Endothelial cell of umbilical vein (primary cell): ENCODE measurements around the gene SLC2A6. TPM values are rescaled to one million over a fixed set of nuclear protein-coding genes. Genes with fewer than 3 reads are reported as not detected.

ENCODE experiments used
- BruUV-seq: library from RNA; stranded (reverse); fragments of 400-500 nt; replicated peaks from 2 replicates; lab custom pipeline; 2021; lab: Mats Ljungman, UMichigan
- CTCF ChIA-PET: fragments of 300-600, 350-600 bp; sonication (Branson Sonifier 250); formaldehyde crosslinking; loops from one replicate; lab custom pipeline; 2021; ENCODE audit warnings: antibody characterized with exemption, inconsistent platforms; lab: Charles Lee
- POLR2A ChIA-PET: fragments of 300-600, 350-600 bp; sonication (Branson Sonifier 250); formaldehyde crosslinking; loops from one replicate; lab custom pipeline; 2021; ENCODE audit warnings: antibody characterized with exemption, inconsistent platforms; lab: Charles Lee
- DNase-seq: peaks from one replicate; pipeline ENCODE4 v3.0.0-alpha.2; 2011; ENCODE audit warnings: low read depth, low spot score
- FAIRE-seq: peaks from 2 replicates; lab custom pipeline; 2011; peaks lifted over from hg19 to GRCh38; lab: Jason Lieb, UNC
- H2AFZ ChIP-seq: 2 replicates; pipeline ENCODE4 v1.6.0; 2012; ENCODE audit warnings: low read depth, low read length, control low read depth, inconsistent platforms
- H3K27ac ChIP-seq: 2 replicates; pipeline ENCODE4 v1.5.1; 2011; ENCODE audit warnings: low read depth, mild to moderate bottlenecking, control low read depth, low read length, moderate library complexity; ENCODE audit not compliant: insufficient read depth
- H3K27me3 ChIP-seq, 2 experiments: 2 replicates each; pipeline versions ENCODE4 v1.6.0 to v1.6.1; 2011; ENCODE audit warnings: low read length in 2 of 2, mixed read lengths in 1 of 2; ENCODE audit not compliant: control insufficient read depth in 2 of 2, insufficient read depth in 2 of 2
- H3K36me3 ChIP-seq, 2 experiments: 2 replicates in 1 of 2; 3 replicates in 1 of 2; pipeline ENCODE4 v1.5.1; 2011; ENCODE audit warnings: low read length in 2 of 2, mild to moderate bottlenecking in 1 of 2, moderate library complexity in 1 of 2; ENCODE audit not compliant: control insufficient read depth in 2 of 2, insufficient read depth in 2 of 2; ENCODE audit errors: extremely low read depth in 1 of 2
- H3K4me1 ChIP-seq: 3 replicates; pipeline ENCODE4 v1.5.1; 2011; ENCODE audit warnings: mild to moderate bottlenecking, low read length; ENCODE audit not compliant: control insufficient read depth, insufficient read depth; ENCODE audit errors: extremely low read depth
- H3K4me2 ChIP-seq: 2 replicates; pipeline ENCODE4 v1.6.1; 2011; ENCODE audit warnings: low read length, control low read depth, mixed read lengths; ENCODE audit not compliant: insufficient read depth
- H3K4me3 ChIP-seq, 3 experiments: fragments of 200-600 bp in 1 of 3; sonication (generic), shearing (Covaris generic) in 1 of 3; replicated peaks in 1 of 3; 2 replicates each; pipeline ENCODE4 v1.5.1; 2011 to 2016; ENCODE audit warnings: control low read depth in 3 of 3, low read length in 3 of 3, mild to moderate bottlenecking in 2 of 3, inconsistent platforms in 1 of 3, low read depth in 1 of 3, moderate library complexity in 1 of 3; ENCODE audit not compliant: insufficient read depth in 1 of 3
- H3K79me2 ChIP-seq: 2 replicates; pipeline ENCODE4 v1.6.0; 2012; ENCODE audit warnings: low read length, inconsistent platforms; ENCODE audit not compliant: control insufficient read depth, insufficient read depth
- H3K9ac ChIP-seq: replicated peaks from 2 replicates; pipeline ENCODE3; 2011; ENCODE audit warnings: low read length, control low read depth; ENCODE audit not compliant: insufficient read depth; ENCODE audit errors: extremely low read depth
- H3K9me1 ChIP-seq: replicated peaks from 3 replicates; pipeline ENCODE4 v1.6.0; 2011; ENCODE audit warnings: mild to moderate bottlenecking, low read length; ENCODE audit not compliant: control insufficient read depth, insufficient read depth; ENCODE audit errors: extremely low read depth
- H3K9me3 ChIP-seq: replicated peaks from 2 replicates; pipeline ENCODE4 v1.5.1; 2012; ENCODE audit warnings: low read length, inconsistent platforms; ENCODE audit not compliant: control insufficient read depth, insufficient read depth
- H4K20me1 ChIP-seq: replicated peaks from 2 replicates; pipeline ENCODE3; 2011; ENCODE audit warnings: mild to moderate bottlenecking, low read length; ENCODE audit not compliant: control insufficient read depth, insufficient read depth; ENCODE audit errors: extremely low read depth
- EZH2 ChIP-seq: IDR thresholded peaks from 2 replicates; pipeline ENCODE4 v1.6.1; 2012; ENCODE audit warnings: borderline replicate concordance, low read depth, mild to moderate bottlenecking, moderate library complexity, low read length, inconsistent platforms; ENCODE audit not compliant: severe bottlenecking
- FOS ChIP-seq: IDR thresholded peaks from 2 replicates; pipeline ENCODE4 v1.6.1; 2011; ENCODE audit warnings: mild to moderate bottlenecking, low read length, moderate library complexity, borderline replicate concordance; ENCODE audit not compliant: insufficient read depth
- GATA2 ChIP-seq: IDR thresholded peaks from 2 replicates; pipeline ENCODE4 v1.7.0; 2011; ENCODE audit warnings: low read depth, mild to moderate bottlenecking, moderate library complexity, mixed read lengths, low read length; ENCODE audit not compliant: insufficient read length, insufficient read depth
- JUN ChIP-seq: IDR thresholded peaks from 2 replicates; pipeline ENCODE4 v1.6.1; 2011; ENCODE audit warnings: borderline replicate concordance, low read depth; ENCODE audit not compliant: insufficient read length, insufficient read depth
- MYC ChIP-seq: IDR thresholded peaks from one replicate; pipeline ENCODE4 v1.6.1; 2011; ENCODE audit warnings: mild to moderate bottlenecking, low read depth, low read length
- POLR2A ChIP-seq: IDR thresholded peaks from 2 replicates; pipeline ENCODE4 v1.6.1; 2012; ENCODE audit warnings: low read depth, mild to moderate bottlenecking, control low read depth, low read length
- POLR2AphosphoS5 ChIP-seq: IDR thresholded peaks from 2 replicates; pipeline ENCODE4 v1.6.1; 2012; ENCODE audit warnings: low read depth, mild to moderate bottlenecking, control low read depth, low read length, moderate library complexity; ENCODE audit not compliant: insufficient read depth
- dilution Hi-C: fragments of 300-500 bp; cut with MboI; formaldehyde crosslinking; loops from one replicate; pipeline ENCODE4 v1.15.0; 2019; ENCODE audit warnings: low sequenced_read_pairs; ENCODE audit not compliant: extremely low pct_ligation_motif_present
- intact Hi-C: fragments of 100-400 bp; cut with micrococcal nuclease; formaldehyde crosslinking; loops from one replicate; pipeline ENCODE4 v1.10.0; 2022
- polyA plus RNA-seq, 4 experiments: library from polyadenylated mRNA; depleted of rRNA in 3 of 4; stranded (reverse) in 3 of 4; unstranded in 1 of 4; fragments of >200 nt; gene quantifications; 2 replicates each; pipeline versions ENCODE4 v1.2.1 to v1.2.3, GENCODE V29; 2011 to 2012; ENCODE audit warnings: missing spikeins in 1 of 4
- total RNA-seq: library from RNA; stranded (reverse); gene quantifications from 2 replicates; pipeline ENCODE4 v1.2.3, GENCODE V29; 2021
- TF ChIP-seq, protein P1 (sequence below): IDR thresholded peaks from 2 replicates; pipeline ENCODE4 v1.6.1; 2011; ENCODE audit not compliant: insufficient read depth, insufficient read length
- TF ChIP-seq, protein P2 (sequence below), 2 donors: IDR thresholded peaks; 1 replicate in 1 of 2; 2 replicates in 1 of 2; pipeline ENCODE4 v1.5.1; 2011; ENCODE audit warnings: low read length in 2 of 2, mild to moderate bottlenecking in 2 of 2, moderate library complexity in 2 of 2, control low read depth in 1 of 2, inconsistent platforms in 1 of 2, low read depth in 1 of 2; ENCODE audit not compliant: insufficient read depth in 1 of 2; ENCODE audit errors: extremely low read depth in 1 of 2

The SLC2A6 gene
- total and polyA plus RNA-seq, 2 donors (not counting 3 experiments of a cell fraction or from before 2014, with no cell fraction given), result 35.7 to 39.6 TPM

DNA sequence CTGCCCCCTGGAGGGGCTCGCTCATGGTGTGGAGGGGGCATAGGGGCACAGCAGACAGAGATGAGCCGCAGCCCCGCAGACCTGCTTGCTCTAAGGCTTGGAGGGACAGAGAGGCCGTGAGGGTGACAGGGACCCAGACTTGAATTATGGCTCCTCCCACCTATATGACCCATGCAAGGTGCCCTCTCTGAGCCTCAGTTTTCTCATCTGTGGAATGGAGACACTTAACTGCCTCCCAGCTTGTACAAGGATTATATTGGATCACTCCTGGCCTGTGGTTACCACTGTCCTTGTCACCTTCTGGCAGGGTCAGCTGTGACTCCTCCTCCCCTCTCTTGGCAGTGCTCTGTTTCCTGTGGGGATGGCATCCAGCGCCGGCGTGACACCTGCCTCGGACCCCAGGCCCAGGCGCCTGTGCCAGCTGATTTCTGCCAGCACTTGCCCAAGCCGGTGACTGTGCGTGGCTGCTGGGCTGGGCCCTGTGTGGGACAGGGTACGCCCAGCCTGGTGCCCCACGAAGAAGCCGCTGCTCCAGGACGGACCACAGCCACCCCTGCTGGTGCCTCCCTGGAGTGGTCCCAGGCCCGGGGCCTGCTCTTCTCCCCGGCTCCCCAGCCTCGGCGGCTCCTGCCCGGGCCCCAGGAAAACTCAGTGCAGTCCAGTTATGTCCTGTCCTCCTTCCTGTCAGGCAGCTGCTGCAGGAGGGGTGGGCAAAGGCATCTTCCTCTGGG, 23.8 kb downstream of the SLC2A6 start:
- no TSS peak for BruUV-seq
- no peak overlapping the region for H3K9ac ChIP-seq
- no peaks in the 10 kb centered on the region for H4K20me1 ChIP-seq
- DNase-seq (no peak), FAIRE-seq (no peak)
- no peaks in the 10 kb centered on the region for H3K36me3 ChIP-seq
- dilution Hi-C loops, result no loop called here
- H3K9me3 ChIP-seq, result no peaks in the 10 kb centered on the region
- TF ChIP-seq, protein P1, sequence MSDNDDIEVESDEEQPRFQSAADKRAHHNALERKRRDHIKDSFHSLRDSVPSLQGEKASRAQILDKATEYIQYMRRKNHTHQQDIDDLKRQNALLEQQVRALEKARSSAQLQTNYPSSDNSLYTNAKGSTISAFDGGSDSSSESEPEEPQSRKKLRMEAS, result no peak
- TF ChIP-seq GATA2 (no peak), MYC (no peak), POLR2AphosphoS5 (no peak), JUN (no peak), FOS (no peak), POLR2A (no peak), EZH2 (no peak)
- TF ChIP-seq, protein P2, sequence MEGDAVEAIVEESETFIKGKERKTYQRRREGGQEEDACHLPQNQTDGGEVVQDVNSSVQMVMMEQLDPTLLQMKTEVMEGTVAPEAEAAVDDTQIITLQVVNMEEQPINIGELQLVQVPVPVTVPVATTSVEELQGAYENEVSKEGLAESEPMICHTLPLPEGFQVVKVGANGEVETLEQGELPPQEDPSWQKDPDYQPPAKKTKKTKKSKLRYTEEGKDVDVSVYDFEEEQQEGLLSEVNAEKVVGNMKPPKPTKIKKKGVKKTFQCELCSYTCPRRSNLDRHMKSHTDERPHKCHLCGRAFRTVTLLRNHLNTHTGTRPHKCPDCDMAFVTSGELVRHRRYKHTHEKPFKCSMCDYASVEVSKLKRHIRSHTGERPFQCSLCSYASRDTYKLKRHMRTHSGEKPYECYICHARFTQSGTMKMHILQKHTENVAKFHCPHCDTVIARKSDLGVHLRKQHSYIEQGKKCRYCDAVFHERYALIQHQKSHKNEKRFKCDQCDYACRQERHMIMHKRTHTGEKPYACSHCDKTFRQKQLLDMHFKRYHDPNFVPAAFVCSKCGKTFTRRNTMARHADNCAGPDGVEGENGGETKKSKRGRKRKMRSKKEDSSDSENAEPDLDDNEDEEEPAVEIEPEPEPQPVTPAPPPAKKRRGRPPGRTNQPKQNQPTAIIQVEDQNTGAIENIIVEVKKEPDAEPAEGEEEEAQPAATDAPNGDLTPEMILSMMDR (IDR thresholded peaks at IDR 0.05; ENCODE audit: extremely low read depth in 1 of 2, insufficient read depth in 1 of 2, low read depth in 1 of 2, low read length in 2 of 2), result no peak
- intact Hi-C loops, result no loop called here
- H3K79me2 ChIP-seq, result no peaks in the 10 kb centered on the region
- peaks cover 4% of the 10 kb centered on the region for H3K4me1 ChIP-seq
- no peak overlapping the region for H2AFZ ChIP-seq
- CTCF ChIA-PET, result no interaction called here
- H3K27me3 ChIP-seq, result no peaks in the 10 kb centered on the region
- no peak overlapping the region for H3K27ac ChIP-seq
- no peaks in the 10 kb centered on the region for H3K9me1 ChIP-seq
- no peak overlapping the region for H3K4me2 ChIP-seq
- POLR2A ChIA-PET, result no interaction called here
- H3K4me3 ChIP-seq, result no peak overlapping the region
